ENCODE results near the gene TPCN1. TPM values are rescaled to one million over a fixed set of nuclear protein-coding genes. Genes with fewer than 3 reads are reported as not detected.

The TPCN1 gene
- total and polyA plus RNA-seq, 9 donors, result 28.0 to 65.6 (median 47.6) TPM

DNA sequence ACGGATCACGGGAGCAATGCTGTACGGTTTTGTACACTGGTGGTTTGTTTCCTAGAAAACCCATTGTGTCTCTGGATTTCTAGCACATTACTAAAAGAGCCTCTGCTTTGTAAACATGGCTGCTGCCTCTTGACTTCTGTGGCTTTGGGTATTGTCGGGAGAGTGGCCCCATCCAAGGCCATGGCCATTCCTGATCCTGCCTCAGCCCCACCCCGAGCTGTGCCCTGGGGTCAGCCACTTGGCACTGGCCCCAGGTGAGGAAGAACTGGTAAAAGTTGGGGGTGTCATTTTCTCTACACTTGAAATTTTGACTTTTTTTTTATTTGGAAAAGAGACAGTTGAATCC lies 77.2 kb downstream of the TPCN1 start:
- Histone ChIP-seq H3K4me1 (ENCODE audit: insufficient read depth) (peaks cover 24% of the 10 kb centered on the region), H3K4me3 (no peak overlapping the region), H3K9me3 (no peaks in the 10 kb centered on the region), H3K27me3 (no peaks in the 10 kb centered on the region), H3K36me3 (no peaks in the 10 kb centered on the region), H3K27ac (peak overlapping the region; percentile 4 to 42)
- DNase-seq, result peak in 3 of 5 donors; percentile 43 to 68 (median 55)
- 40 to 52% (median 49%) methylated on average over 5 of the region's 5 CpGs for WGBS, 3 donors
- intact Hi-C loops (cut with DNase I), result loop anchor here in 1 of 4 donors (5.0 kb wide), 1 partner anchor 101 kb away; no protein-coding TSS in a partner anchor
- TF ChIP-seq POLR2A (IDR thresholded peaks at IDR 0.05), result no peak
- no peak for TF ChIP-seq CTCF (IDR thresholded peaks at IDR 0.05)
- TF ChIP-seq EP300 (IDR thresholded peaks at IDR 0.05), result no peak

DNA sequence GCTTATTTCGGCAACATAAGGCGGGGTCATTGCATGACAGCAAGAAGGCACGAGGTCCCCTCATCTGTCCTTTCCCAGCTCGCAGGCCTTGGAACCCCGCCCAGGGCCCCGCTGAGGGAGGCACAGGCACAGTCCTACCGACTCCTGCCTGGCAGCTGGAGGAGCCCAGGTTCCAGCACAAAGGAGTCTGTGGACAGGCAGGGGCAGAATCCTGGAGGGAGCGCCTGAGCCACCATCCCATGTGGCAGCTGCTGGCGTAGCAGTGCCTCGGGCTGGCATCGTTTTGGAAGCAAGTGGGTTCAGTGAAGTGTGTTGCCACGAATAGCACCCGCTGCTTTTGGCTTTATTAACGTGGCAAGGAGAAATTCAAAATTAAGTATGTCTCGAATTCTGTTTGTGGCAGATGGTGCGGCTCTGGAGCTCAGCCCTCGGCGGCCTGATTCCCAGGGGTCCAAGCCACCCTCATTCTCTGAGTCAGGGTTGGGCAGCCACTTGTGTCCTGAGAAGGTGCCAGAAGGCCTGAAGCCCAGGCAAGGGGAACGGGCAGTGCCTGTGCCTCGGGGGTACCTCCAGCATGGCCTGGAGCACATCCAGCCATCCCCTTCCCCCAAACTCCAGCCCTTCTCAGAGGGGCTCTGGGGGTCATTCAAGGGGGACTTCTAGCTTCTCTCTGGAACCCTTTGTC lies 77.7 kb downstream of the TPCN1 start:
- intact Hi-C loops (cut with DNase I), result loop anchor here in 1 of 4 donors (5.0 kb wide), 1 partner anchor 102 kb away; no protein-coding TSS in a partner anchor
- 53 to 69% (median 58%) methylated on average over 20 of the region's 20 CpGs for WGBS, 3 donors
- no peaks in the 10 kb centered on the region for H3K36me3 ChIP-seq
- TF ChIP-seq CTCF (IDR thresholded peaks at IDR 0.05) (no peak), POLR2A (IDR thresholded peaks at IDR 0.05) (no peak), EP300 (IDR thresholded peaks at IDR 0.05) (no peak)
- peaks cover 24% of the 10 kb centered on the region for H3K4me1 ChIP-seq (ENCODE audit: insufficient read depth)
- H3K27me3 ChIP-seq, result no peaks in the 10 kb centered on the region
- H3K27ac ChIP-seq, result peak overlapping the region in 1 of 2 donors; percentile 42
- peak; percentile 52 to 68 (median 64) for DNase-seq
- H3K9me3 ChIP-seq, result no peaks in the 10 kb centered on the region
- H3K4me3 ChIP-seq, result no peak overlapping the region

- peaks cover 24% of the 10 kb centered on the region for H3K4me1 ChIP-seq (ENCODE audit: insufficient read depth)
- no peak overlapping the region for H3K4me3 ChIP-seq
- whole genome bisulfite sequencing, 3 donors, result 12 to 19% (median 13%) methylated on average over 14 of the region's 14 CpGs
- peak overlapping the region in 1 of 2 donors; percentile 42 for H3K27ac ChIP-seq
- H3K36me3 ChIP-seq, result no peaks in the 10 kb centered on the region
- DNase-seq, result peak; percentile 75 to 83 (median 78)
- no peaks in the 10 kb centered on the region for H3K9me3 ChIP-seq
- TF ChIP-seq POLR2A (IDR thresholded peaks at IDR 0.05), result no peak
- no peak for TF ChIP-seq CTCF (IDR thresholded peaks at IDR 0.05)
- TF ChIP-seq EP300 (IDR thresholded peaks at IDR 0.05), result no peak
- no peaks in the 10 kb centered on the region for H3K27me3 ChIP-seq
- intact Hi-C loops (cut with DNase I), result loop anchor here in 2 of 4 donors (5.0 to 10.0 kb wide), 2 partner anchors 102 to 125 kb away; partner anchors contain the start of gene SDSL (in 1 of the 2)
These were observed 78.5 kb downstream of the TPCN1 start for GRCh38 chr12:113299619-113300237.

DNA sequence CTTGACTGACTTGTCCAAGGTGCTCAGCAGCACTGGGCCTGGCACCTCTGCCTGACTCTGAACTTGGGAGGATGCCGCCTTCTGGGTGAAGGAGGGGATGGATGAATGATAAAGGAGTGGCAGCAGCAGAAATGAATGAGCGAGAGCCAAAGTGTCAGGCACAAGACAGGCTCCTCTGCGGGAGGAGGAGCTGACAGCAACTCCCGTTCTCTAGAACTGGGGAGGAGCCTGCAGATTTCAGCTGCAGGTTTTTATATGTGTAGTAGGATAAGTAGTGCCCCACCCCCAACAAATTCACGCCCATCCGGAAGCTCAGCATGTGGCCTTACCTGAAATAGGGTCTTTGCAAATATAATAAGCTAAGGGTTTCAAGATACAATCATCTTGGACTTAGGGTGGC lies 80.5 kb downstream of the TPCN1 start:
- WGBS, 3 donors, result 87 to 92% (median 90%) methylated on average over 6 of the region's 6 CpGs
- DNase-seq, result no peak
- H3K9me3 ChIP-seq, result no peaks in the 10 kb centered on the region
- TF ChIP-seq EP300 (IDR thresholded peaks at IDR 0.05), result no peak
- TF ChIP-seq POLR2A (IDR thresholded peaks at IDR 0.05), result no peak
- TF ChIP-seq CTCF (IDR thresholded peaks at IDR 0.05), result no peak
- intact Hi-C loops (cut with DNase I), result loop anchor here in 1 of 4 donors (10.0 kb wide), 1 partner anchor 123 kb away; the partner anchor contains the start of gene SDSL
- H3K4me3 ChIP-seq, result no peak overlapping the region
- H3K36me3 ChIP-seq, result no peaks in the 10 kb centered on the region
- no peak overlapping the region for H3K27ac ChIP-seq
- H3K4me1 ChIP-seq (ENCODE audit: insufficient read depth), result peaks cover 22% of the 10 kb centered on the region
- no peaks in the 10 kb centered on the region for H3K27me3 ChIP-seq

All from ovary (tissue), 9 donors.